Adrenal gland (tissue), 12 donors: Measurements from ENCODE around the gene PRUNE1. TPM values are rescaled to one million over a fixed set of nuclear protein-coding genes. Genes with fewer than 3 reads are reported as not detected.

Source experiments
- DNase-seq, 7 donors: peaks; one replicate each; pipeline ENCODE4 v3.0.0-alpha.2; 2019 to 2020
- H3K27ac ChIP-seq, 5 donors: fragments of 200-600 bp; sonication (generic) in 4 of 5; 1 replicate in 3 of 5; 2 replicates in 2 of 5; pipeline versions ENCODE4 v1.5.1 to v1.8.0; 2016 to 2020; ENCODE audit warnings: mild to moderate bottlenecking in 1 of 5
- H3K27me3 ChIP-seq: fragments of 200-600 bp; 2 replicates; pipeline ENCODE4 v1.8.0; 2021
- H3K36me3 ChIP-seq, 2 donors: fragments of 200-600 bp; replicated peaks in 1 of 2; 1 replicate in 1 of 2; 2 replicates in 1 of 2; pipeline versions ENCODE4 v1.5.1 to v1.8.0; 2018 to 2022
- H3K4me1 ChIP-seq, 2 donors: fragments of 200-600 bp; replicated peaks in 1 of 2; 1 replicate in 1 of 2; 2 replicates in 1 of 2; pipeline versions ENCODE4 v1.5.1 to v1.8.0; 2018 to 2021
- H3K4me3 ChIP-seq, 4 donors: fragments of 200-600 bp; sonication (generic) in 3 of 4; one replicate each; pipeline ENCODE4 v1.5.1; 2016 to 2018
- H3K9me3 ChIP-seq, 3 donors: fragments of 200-600 bp; sonication (generic) in 1 of 3; replicated peaks in 1 of 3; 1 replicate in 2 of 3; 2 replicates in 1 of 3; pipeline versions ENCODE4 v1.5.1 to v1.8.0; 2016 to 2021
- POLR2A ChIP-seq, 2 donors: fragments of 450-650 bp; IDR thresholded peaks; one replicate each; pipeline ENCODE4 v1.6.1; 2017; ENCODE audit warnings: antibody characterized with exemption in 2 of 2, mild to moderate bottlenecking in 2 of 2, moderate library complexity in 1 of 2
- WGBS, 4 donors: extraction: QIAGEN DNeasy Blood & Tissue Kit in 2 of 4; methylation state at CpG; one replicate each; pipeline versions ENCODE4 v1.1.5 to v1.1.7; 2013 to 2017; 5-methylcytosine and 5-hydroxymethylcytosine counted together
- intact Hi-C, 2 donors: fragments of 100-400 bp; cut with DNase I; formaldehyde crosslinking; loops; one replicate each; pipeline versions ENCODE4 v1.14.1 to v1.15.0; 2022 to 2023
- polyA plus RNA-seq, 3 donors: library from polyadenylated mRNA; stranded (reverse); fragments of 200-250 nt in 2 of 3; fragments of 350-450 nt in 1 of 3; fragmentation: Illumina TruSeq in 1 of 3; extraction: RNeasy Lipid Tissue Mini Kit (QIAGEN cat#74804) in 1 of 3; gene quantifications; one replicate each; pipeline ENCODE4 v1.2.3, GENCODE V29; 2013 to 2014
- total RNA-seq, 9 donors: library from RNA; depleted of rRNA in 4 of 9; stranded (reverse); fragments of >200 nt in 4 of 9; fragments of 120-200 nt in 1 of 9; fragmentation: NEBNext Ultra II Directional in 1 of 9; extraction: Animal tissue kit (Norgen Biotek cat#: 25700) in 1 of 9; gene quantifications; one replicate each; pipeline versions ENCODE4 v1.1.0 to v1.2.4, GENCODE V29; 2013 to 2023
- TF ChIP-seq, protein P1 (sequence below), 6 experiments: fragments of 450-650 bp in 4 of 6; fragments of 200-600 bp in 2 of 6; sonication (generic) in 1 of 6; IDR thresholded peaks; 1 replicate in 5 of 6; 2 replicates in 1 of 6; pipeline versions ENCODE4 v1.5.1 to v1.8.0; 2016 to 2021; ENCODE audit warnings: antibody characterized with exemption in 6 of 6, mild to moderate bottlenecking in 2 of 6, moderate library complexity in 1 of 6
- donor health status: healthy with polysubstance abuse.
- donor health status: Bipolar disorder and iron deficiency.
- donor health status: DM: yes; HTN: yes; CAD: no.
- donor health status: DM: no; HTN: no; CAD: no.
- donor health status: DM: no; HTN: no; CAD: no.
- donor health status: DM: yes; HTN: yes; CAD: no.

PRUNE1 gene
- total and polyA plus RNA-seq, 12 donors, result 10.2 to 25.7 (median 16.4) TPM

DNA sequence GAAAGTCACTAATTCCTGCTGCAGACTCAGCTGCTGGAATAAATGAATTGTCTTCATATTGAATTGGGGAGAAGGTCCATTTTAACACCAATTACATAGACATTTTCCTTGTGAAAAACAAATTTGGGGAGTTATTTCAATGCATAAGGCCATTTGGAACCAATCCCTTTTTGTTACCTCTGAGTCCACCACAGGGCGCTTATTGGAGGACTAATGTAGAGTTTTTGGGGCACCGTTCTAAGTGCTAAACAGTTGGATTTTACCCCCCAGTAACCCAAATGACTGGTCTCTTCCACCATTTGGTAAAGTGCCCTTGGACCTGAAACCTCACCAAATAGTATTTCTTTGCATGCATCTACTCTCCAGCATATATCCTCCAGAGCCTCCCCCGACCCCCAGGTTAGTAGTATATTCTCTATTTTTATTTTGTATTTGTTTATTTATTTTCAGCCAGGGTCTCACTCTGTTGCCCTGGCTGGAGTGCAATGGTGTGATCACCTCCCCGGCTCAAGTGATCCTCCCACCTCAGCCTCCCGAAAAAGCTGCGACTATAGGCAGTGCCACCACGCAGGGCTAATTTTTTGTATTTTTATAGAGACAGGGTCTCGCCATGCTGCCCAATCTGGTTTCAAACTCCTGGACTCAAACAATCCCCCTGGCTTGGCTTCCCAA is 1.6 kb downstream of the PRUNE1 start:
- H3K27me3 ChIP-seq, result no peaks in the 10 kb centered on the region
- H3K27ac ChIP-seq, result peak overlapping the region in 1 of 5 donors; percentile 95
- intact Hi-C loops, result no loop called here
- H3K4me3 ChIP-seq, result no peak overlapping the region
- H3K4me1 ChIP-seq, result peaks cover 24 to 63% of the 10 kb centered on the region in 2 donors
- no peak for DNase-seq
- H3K36me3 ChIP-seq, result no peaks in the 10 kb centered on the region
- TF ChIP-seq, protein P1, sequence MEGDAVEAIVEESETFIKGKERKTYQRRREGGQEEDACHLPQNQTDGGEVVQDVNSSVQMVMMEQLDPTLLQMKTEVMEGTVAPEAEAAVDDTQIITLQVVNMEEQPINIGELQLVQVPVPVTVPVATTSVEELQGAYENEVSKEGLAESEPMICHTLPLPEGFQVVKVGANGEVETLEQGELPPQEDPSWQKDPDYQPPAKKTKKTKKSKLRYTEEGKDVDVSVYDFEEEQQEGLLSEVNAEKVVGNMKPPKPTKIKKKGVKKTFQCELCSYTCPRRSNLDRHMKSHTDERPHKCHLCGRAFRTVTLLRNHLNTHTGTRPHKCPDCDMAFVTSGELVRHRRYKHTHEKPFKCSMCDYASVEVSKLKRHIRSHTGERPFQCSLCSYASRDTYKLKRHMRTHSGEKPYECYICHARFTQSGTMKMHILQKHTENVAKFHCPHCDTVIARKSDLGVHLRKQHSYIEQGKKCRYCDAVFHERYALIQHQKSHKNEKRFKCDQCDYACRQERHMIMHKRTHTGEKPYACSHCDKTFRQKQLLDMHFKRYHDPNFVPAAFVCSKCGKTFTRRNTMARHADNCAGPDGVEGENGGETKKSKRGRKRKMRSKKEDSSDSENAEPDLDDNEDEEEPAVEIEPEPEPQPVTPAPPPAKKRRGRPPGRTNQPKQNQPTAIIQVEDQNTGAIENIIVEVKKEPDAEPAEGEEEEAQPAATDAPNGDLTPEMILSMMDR (IDR thresholded peaks at IDR 0.05), result no peak
- TF ChIP-seq POLR2A (IDR thresholded peaks at IDR 0.05), result no peak
- 97 to 98% (median 97%) methylated on average over 8 of the region's 8 CpGs for WGBS, 4 donors
- H3K9me3 ChIP-seq, result no peaks in the 10 kb centered on the region

DNA sequence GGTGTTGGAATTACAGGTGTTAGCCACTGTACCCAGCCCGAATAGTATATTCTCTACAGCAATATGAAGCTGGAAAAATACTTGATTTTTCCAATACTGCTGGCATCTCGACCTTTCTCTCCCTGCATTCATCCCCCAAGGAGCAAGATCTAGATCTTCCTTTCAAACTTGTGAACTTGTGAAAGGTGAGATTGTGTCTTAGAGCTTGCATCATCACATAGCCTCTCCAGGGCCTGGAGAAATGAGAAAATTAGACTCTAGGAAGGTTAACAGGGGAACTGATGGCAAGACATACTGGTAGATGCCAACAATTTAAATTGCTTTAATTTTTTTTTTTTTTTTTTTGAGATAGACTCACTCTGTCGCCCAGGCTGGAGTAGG is 2.1 kb downstream of the PRUNE1 start:
- DNase-seq, result no peak
- Histone ChIP-seq H3K9me3 (no peaks in the 10 kb centered on the region), H3K27ac (no peak overlapping the region), H3K36me3 (no peaks in the 10 kb centered on the region), H3K4me1 (peaks cover 19 to 58% of the 10 kb centered on the region in 2 donors), H3K4me3 (no peak overlapping the region), H3K27me3 (no peaks in the 10 kb centered on the region)
- 85 to 90% (median 89%) methylated on average over 3 of the region's 3 CpGs for WGBS, 4 donors
- TF ChIP-seq, protein P1 (IDR thresholded peaks at IDR 0.05), result no peak
- TF ChIP-seq POLR2A (IDR thresholded peaks at IDR 0.05), result no peak
- intact Hi-C loops, result no loop called here

DNA sequence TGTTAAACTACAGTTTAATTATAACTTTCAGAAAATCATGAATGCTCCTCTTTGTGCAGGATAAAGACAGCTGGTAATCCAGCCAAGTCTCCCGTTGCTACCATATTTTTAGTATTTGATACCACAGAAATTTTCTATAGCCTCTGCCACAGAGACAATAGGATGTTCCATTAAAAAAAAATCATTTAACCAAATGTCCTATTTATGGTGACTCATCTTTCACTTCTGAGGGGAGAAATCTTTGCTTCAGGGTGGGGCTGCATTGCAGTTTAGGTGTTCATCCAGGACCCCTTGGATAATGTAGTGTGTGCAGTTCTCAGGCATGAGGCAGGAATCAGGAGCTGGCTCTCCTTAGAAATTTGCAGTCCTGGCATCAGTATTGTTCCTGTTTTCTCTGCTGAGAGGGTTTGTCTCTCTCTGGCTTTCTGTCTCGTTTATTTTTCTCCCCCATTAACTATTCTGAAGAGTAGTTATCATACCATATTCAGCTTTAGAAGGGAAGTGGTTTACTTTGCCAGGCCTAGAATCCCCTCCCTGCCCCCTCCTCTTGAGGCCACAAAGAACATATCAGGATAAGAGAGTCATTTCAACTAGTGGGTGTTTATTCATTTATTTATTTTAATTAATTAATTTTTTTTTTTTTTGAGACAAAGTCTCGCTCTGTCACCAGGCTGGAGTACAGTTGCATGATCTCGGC is 3.1 kb downstream of the PRUNE1 start:
- WGBS, 4 donors, result 62 to 74% (median 67%) methylated on average over 4 of the region's 4 CpGs
- Histone ChIP-seq H3K9me3 (no peaks in the 10 kb centered on the region), H3K4me1 (peaks cover 17 to 53% of the 10 kb centered on the region in 2 donors), H3K27me3 (no peaks in the 10 kb centered on the region), H3K4me3 (no peak overlapping the region), H3K27ac (peak overlapping the region in 1 of 5 donors; percentile 74), H3K36me3 (no peaks in the 10 kb centered on the region)
- intact Hi-C loops, result no loop called here
- no peak for TF ChIP-seq POLR2A (IDR thresholded peaks at IDR 0.05)
- TF ChIP-seq, protein P1 (IDR thresholded peaks at IDR 0.05), result no peak
- DNase-seq, result no peak

DNA sequence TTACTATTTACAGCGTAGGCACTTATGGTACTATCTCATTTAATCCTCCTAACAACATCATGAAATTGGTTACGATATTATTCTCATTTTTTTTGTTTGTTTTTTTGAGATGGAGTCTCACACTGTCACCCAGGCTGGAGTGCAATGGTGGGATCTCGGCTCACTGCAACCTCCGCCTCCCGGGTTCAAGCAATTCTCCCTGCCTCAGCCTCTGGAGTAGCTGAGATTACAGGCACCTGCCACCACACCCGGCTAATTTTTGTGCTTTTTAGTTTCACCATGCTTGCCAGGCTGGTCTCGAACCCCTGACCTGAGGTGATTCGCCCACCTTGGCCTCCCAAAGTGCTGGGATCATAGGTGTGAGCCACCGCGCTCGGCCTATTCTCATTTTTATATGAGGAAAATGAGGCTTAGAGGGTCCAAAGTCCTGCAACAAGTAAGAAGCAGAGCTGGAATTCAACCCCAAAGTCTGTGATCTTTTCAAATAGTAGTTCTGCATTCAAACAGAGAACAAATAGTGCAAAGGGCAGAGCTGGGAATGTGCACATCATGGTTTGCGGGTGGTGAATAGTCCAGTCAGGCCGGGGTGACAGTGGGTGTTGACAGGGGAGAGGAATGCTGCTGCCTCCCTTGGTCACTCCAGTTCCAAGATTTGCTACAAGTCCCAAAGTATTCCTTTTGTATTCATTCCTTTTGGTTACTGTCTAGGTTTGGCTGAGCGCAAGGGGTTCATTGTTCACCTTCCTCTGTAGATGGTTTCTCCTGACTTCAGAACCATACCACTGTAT is 4.6 kb downstream of the PRUNE1 start:
- Histone ChIP-seq H3K4me3 (no peak overlapping the region), H3K27me3 (no peaks in the 10 kb centered on the region), H3K27ac (peak overlapping the region in 3 of 5 donors; percentile 30 to 74 (median 63)), H3K36me3 (peaks cover 0 to 2% of the 10 kb centered on the region in 2 donors), H3K9me3 (no peaks in the 10 kb centered on the region), H3K4me1 (peaks cover 5 to 41% of the 10 kb centered on the region in 2 donors)
- 89 to 93% (median 91%) methylated on average over 14 of the region's 14 CpGs for WGBS, 4 donors
- intact Hi-C loops, result no loop called here
- peak in 3 of 7 donors; percentile 19 to 42 (median 41) for DNase-seq
- TF ChIP-seq POLR2A (IDR thresholded peaks at IDR 0.05), result no peak
- TF ChIP-seq, protein P1 (IDR thresholded peaks at IDR 0.05), result no peak
